HepG2 (cell line): ENCODE results near the gene BICDL2. TPM values are rescaled to one million over a fixed set of nuclear protein-coding genes. Genes with fewer than 3 reads are reported as not detected.

Source experiments
- AHDC1 ChIP-seq: sonication (generic); formaldehyde crosslinking; IDR thresholded peaks from 2 replicates; pipeline ENCODE4 v1.5.1; 2020; ENCODE audit warnings: mild to moderate bottlenecking, missing genetic modification reagents, borderline replicate concordance
- ARNTL ChIP-seq: sonication (generic); formaldehyde crosslinking; IDR thresholded peaks from 2 replicates; pipeline ENCODE4 v1.4.0; 2020; ENCODE audit warnings: mild to moderate bottlenecking, missing genetic modification reagents
- ATF3 ChIP-seq: sonication (generic); formaldehyde crosslinking; IDR thresholded peaks from 2 replicates; pipeline ENCODE4 v1.4.0; 2020; ENCODE audit warnings: missing genetic modification reagents
- BCLAF1 ChIP-seq: fragments of 450-650 bp; IDR thresholded peaks from 2 replicates; pipeline ENCODE4 v1.6.1; 2017; ENCODE audit warnings: mild to moderate bottlenecking
- DZIP1 ChIP-seq: sonication (generic); formaldehyde crosslinking; IDR thresholded peaks from 2 replicates; pipeline ENCODE4 v1.5.0; 2020; ENCODE audit warnings: mild to moderate bottlenecking, missing genetic modification reagents
- ERF ChIP-seq: IDR thresholded peaks from 2 replicates; pipeline ENCODE4 v1.6.1; 2018; ENCODE audit warnings: missing biosample characterization, missing genetic modification reagents
- KAT7 ChIP-seq: IDR thresholded peaks from 2 replicates; pipeline ENCODE4 v1.6.1; 2018; ENCODE audit warnings: borderline replicate concordance, missing compliant biosample characterization
- KMT2B ChIP-seq: IDR thresholded peaks from 2 replicates; pipeline ENCODE4 v1.6.1; 2016; ENCODE audit warnings: missing genetic modification reagents, missing compliant biosample characterization
- MTA3 ChIP-seq: sonication (generic); formaldehyde crosslinking; IDR thresholded peaks from 2 replicates; pipeline ENCODE4 v1.4.0; 2020; ENCODE audit warnings: missing genetic modification reagents
- RXRB ChIP-seq: IDR thresholded peaks from 2 replicates; pipeline ENCODE4 v1.6.1; 2016; ENCODE audit warnings: borderline replicate concordance, missing genetic modification reagents, missing compliant biosample characterization
- ZBTB3 ChIP-seq: sonication (generic); formaldehyde crosslinking; IDR thresholded peaks from 2 replicates; pipeline ENCODE4 v1.4.0; 2020; ENCODE audit warnings: low read depth, mild to moderate bottlenecking, moderate library complexity, missing genetic modification reagents, borderline replicate concordance
- ZFY ChIP-seq: sonication (generic); formaldehyde crosslinking; IDR thresholded peaks from 2 replicates; pipeline ENCODE4 v1.4.0; 2020; ENCODE audit warnings: missing genetic modification reagents
- ZFYVE20 ChIP-seq: sonication (generic); formaldehyde crosslinking; IDR thresholded peaks from 2 replicates; pipeline ENCODE4 v1.8.0; 2023; ENCODE audit warnings: low read depth, mild to moderate bottlenecking, moderate library complexity, missing genetic modification reagents, borderline replicate concordance
- ZMAT5 ChIP-seq: sonication (generic); formaldehyde crosslinking; IDR thresholded peaks from 2 replicates; pipeline ENCODE4 v1.5.0; 2020; ENCODE audit warnings: mild to moderate bottlenecking, low read depth, missing genetic modification reagents, borderline replicate concordance
- ZNF564 ChIP-seq: sonication (generic); formaldehyde crosslinking; IDR thresholded peaks from 2 replicates; pipeline ENCODE4 v1.8.1; 2023; ENCODE audit warnings: mild to moderate bottlenecking, missing genetic modification reagents
- ZNF747 ChIP-seq: sonication (generic); formaldehyde crosslinking; IDR thresholded peaks from 2 replicates; pipeline ENCODE4 v1.8.1; 2023; ENCODE audit warnings: missing genetic modification reagents, mild to moderate bottlenecking, borderline replicate concordance
- ZNF761 ChIP-seq: sonication (generic); formaldehyde crosslinking; conservative IDR thresholded peaks from 2 replicates; pipeline ENCODE4 v1.4.0; 2020; ENCODE audit warnings: mild to moderate bottlenecking, missing genetic modification reagents
- polyA plus RNA-seq, 8 experiments: library from polyadenylated mRNA; depleted of rRNA in 3 of 8; stranded (reverse) in 7 of 8; unstranded in 1 of 8; fragments of >200 nt; fragmentation: Illumina TruSeq in 4 of 8; extraction: Trizol in 4 of 8; gene quantifications; 2 replicates each; pipeline versions ENCODE4 v1.2.1 to v1.2.3, GENCODE V29; 2011 to 2016; ENCODE audit warnings: low read depth in 4 of 8, missing spikeins in 1 of 8, mixed read lengths in 1 of 8; ENCODE audit not compliant: insufficient read depth in 1 of 8
- total RNA-seq, 5 experiments: library from RNA; depleted of rRNA; stranded (reverse); fragments of >200 nt; fragmentation: Illumina TruSeq; extraction: Trizol; gene quantifications; 2 replicates each; pipeline ENCODE4 v1.2.3, GENCODE V29; 2016; ENCODE audit warnings: low read depth in 1 of 5

Gene BICDL2
- total and polyA plus RNA-seq, 2 of the 13 experiments (the other 11 are each of a cell fraction or from before 2014, with no cell fraction given) = 0.12 TPM; not detected in 1

GRCh38 chr16:3007059-3007956 is 29.4 kb downstream of the BICDL2 start (continued):
- no peak for TF ChIP-seq AHDC1 (CRISPR knock-in tag)
- no peak for TF ChIP-seq RXRB (CRISPR knock-in tag)
- TF ChIP-seq MTA3 = no peak
- TF ChIP-seq KAT7 (CRISPR knock-in tag) = no peak
- no peak for TF ChIP-seq ZBTB3
- TF ChIP-seq ZMAT5 = no peak
- no peak for TF ChIP-seq KMT2B (CRISPR knock-in tag)
- TF ChIP-seq ZNF564 (CRISPR knock-in tag) = no peak
- TF ChIP-seq ATF3 = no peak
- no peak for TF ChIP-seq ERF (CRISPR knock-in tag)
- TF ChIP-seq ZNF747 (CRISPR knock-in tag) = no peak
- no peak for TF ChIP-seq ZFY (CRISPR knock-in tag)
- TF ChIP-seq BCLAF1 = no peak
- no peak for TF ChIP-seq ZNF761 (CRISPR knock-in tag)
- no peak for TF ChIP-seq ARNTL (CRISPR knock-in tag)
- TF ChIP-seq ZFYVE20 (CRISPR knock-in tag) = no peak
- no peak for TF ChIP-seq DZIP1 (CRISPR knock-in tag)
